Right renal pelvis (tissue), 4 donors: ENCODE data around the gene REXO5. TPM values are rescaled to one million over a fixed set of nuclear protein-coding genes. Genes with fewer than 3 reads are reported as not detected.

ENCODE experiments used
- polyA plus RNA-seq, 4 donors: library from polyadenylated mRNA; unstranded; fragments of 120-200 nt; gene quantifications; one replicate each; pipeline ENCODE4 v1.2.1, GENCODE V29; 2013; ENCODE audit not compliant: insufficient read length in 4 of 4

REXO5 gene
- polyA plus RNA-seq, 4 donors = 5.9 to 7.4 (median 6.6) TPM

Other genes starting within 250 kb of the REXO5 start
- gene ACSM2B, start 230.2 kb upstream of the REXO5 start, polyA plus RNA-seq = 10 to 100 TPM; 45.1 to 95.4 (median 58.7) TPM
- gene ACSM1, start 108.8 kb upstream of the REXO5 start, polyA plus RNA-seq = 1 to 10 TPM in 2 of 4 donors, under 1 TPM in 2; 0.90 to 2.5 (median 0.99) TPM
- 10 to 100 TPM; 62.0 to 81.4 (median 75.9) TPM for gene THUMPD1, start 64.7 kb upstream of the REXO5 start, polyA plus RNA-seq
- gene ACSM3, start 42.5 kb upstream of the REXO5 start, polyA plus RNA-seq = 100 to 1,000 TPM in 3 of 4 donors, 10 to 100 TPM in 1; 96.3 to 132 (median 116) TPM
- gene ERI2, start 55 bp upstream of the REXO5 start, polyA plus RNA-seq = 10 to 100 TPM; 33.0 to 39.1 (median 35.6) TPM
- 10 to 100 TPM in 1 of 4 donors, 1 to 10 TPM in 3; 7.8 to 10.2 (median 9.3) TPM for gene DCUN1D3, start 93.8 kb downstream of the REXO5 start, polyA plus RNA-seq
- 10 to 100 TPM; 48.2 to 54.8 (median 50.4) TPM for gene LYRM1, start 94.2 kb downstream of the REXO5 start, polyA plus RNA-seq